Activated CD4-positive, alpha-beta T cell treated with anti-CD3 and anti-CD28 coated beads, Interleukin-2, amount 10 ng/mL, durations not matched to agents 24 days and 14 days (primary cell): ENCODE measurements around the gene ANKFY1. TPM values are rescaled to one million over a fixed set of nuclear protein-coding genes. Genes with fewer than 3 reads are reported as not detected.
"Not testable (repeated sequence)": the region's sequence is repeated elsewhere in the genome, so short reads cannot be mapped to it uniquely, and the experiment has no call there.

ENCODE experiments used
- DNase-seq: peaks from one replicate; pipeline ENCODE4 v3.0.0; 2022
- H3K27ac Mint-ChIP-seq: one replicate; pipeline ENCODE4 v1.8.0; 2022; ENCODE audit warnings: mild to moderate bottlenecking, mixed read lengths
- H3K27me3 Mint-ChIP-seq: one replicate; pipeline ENCODE4 v1.8.0; 2022; ENCODE audit warnings: mixed read lengths
- H3K36me3 Mint-ChIP-seq: one replicate; pipeline ENCODE4 v1.8.0; 2022; ENCODE audit warnings: low read depth, mild to moderate bottlenecking, mixed read lengths
- H3K4me1 Mint-ChIP-seq: one replicate; pipeline ENCODE4 v1.8.0; 2021; ENCODE audit warnings: mixed read lengths
- H3K4me3 Mint-ChIP-seq: one replicate; pipeline ENCODE4 v1.8.0; 2022; ENCODE audit warnings: mild to moderate bottlenecking, moderate library complexity, mixed read lengths
- H3K9me3 Mint-ChIP-seq: one replicate; pipeline ENCODE4 v1.8.0; 2021; ENCODE audit warnings: mixed read lengths
- intact Hi-C: fragments of 100-400 bp; cut with micrococcal nuclease; formaldehyde crosslinking; loops from one replicate; pipeline ENCODE4 v1.15.1; 2023
- total RNA-seq: library from RNA; stranded (reverse); gene quantifications from 2 replicates; pipeline ENCODE4 v1.2.3, GENCODE V29; 2022

Gene ANKFY1
- total RNA-seq, 1 donor from 2014 or later, result 53.1 TPM

DNA sequence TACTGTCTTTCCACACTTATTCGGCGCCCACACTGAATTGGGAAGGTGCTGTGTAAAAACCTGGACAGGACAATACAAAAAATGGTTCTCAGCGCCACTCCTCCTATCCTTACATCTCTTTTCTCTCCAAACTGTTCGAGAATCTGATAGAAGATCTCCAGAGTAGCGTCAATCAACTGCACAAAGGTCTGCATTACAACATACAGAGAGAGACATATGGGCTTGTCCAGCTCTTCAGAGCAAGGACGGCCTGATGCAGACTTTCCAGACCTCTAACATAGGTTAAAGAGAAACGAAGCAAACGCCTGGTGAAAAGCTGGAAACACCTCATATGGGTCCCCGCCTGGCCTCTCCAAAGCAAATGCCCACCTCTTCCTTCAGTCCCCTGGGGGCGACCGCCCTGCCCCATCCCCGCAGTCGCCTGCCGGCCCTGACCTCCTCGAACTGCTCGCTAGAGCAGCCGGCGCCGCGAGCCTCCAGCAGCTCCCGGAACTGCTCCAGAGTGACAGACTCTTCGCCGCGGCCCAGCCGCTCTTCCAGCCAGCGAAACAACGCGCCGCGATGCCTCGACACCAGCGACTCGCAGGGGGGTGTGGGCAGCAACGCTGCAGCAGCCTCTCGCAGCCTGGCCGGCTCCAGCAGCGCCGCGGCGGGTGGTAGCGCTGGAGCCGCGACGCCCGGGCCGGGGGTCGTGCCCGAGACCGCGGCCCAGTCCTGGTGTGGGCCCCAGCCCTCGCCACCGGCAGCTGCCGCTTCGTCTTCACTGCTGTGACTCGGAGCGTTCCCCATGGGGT lies 121.5 kb downstream of the ANKFY1 start:
- peaks cover 12% of the 10 kb centered on the region for H3K36me3 Mint-ChIP-seq
- no peaks in the 10 kb centered on the region for H3K9me3 Mint-ChIP-seq
- H3K4me1 Mint-ChIP-seq, result peaks cover 44% of the 10 kb centered on the region
- H3K27ac Mint-ChIP-seq, result peak overlapping the region; percentile 100
- H3K4me3 Mint-ChIP-seq, result peak overlapping the region; percentile 99
- intact Hi-C loops, result no loop called here
- H3K27me3 Mint-ChIP-seq, result no peaks in the 10 kb centered on the region
- DNase-seq, result no peak

DNA sequence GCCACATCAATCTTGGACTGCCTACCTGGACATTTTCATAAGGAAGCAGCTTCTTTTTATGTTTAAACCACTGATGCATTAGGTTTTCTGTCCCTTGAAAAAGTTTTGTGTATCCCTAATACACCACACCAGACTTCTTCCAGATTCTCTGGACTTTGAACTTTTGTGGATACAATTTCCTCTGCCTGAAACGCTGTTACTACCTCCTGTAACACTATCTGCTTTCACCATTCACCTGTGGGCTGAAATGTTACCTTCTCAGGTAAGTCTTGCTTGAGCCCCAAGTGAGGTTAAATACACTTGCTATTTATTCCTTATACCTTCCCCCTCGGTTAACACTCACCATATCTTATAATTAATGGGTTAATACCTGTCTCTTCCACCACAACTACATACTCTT lies 123.7 kb downstream of the ANKFY1 start:
- DNase-seq, result no peak
- no peak overlapping the region for H3K27ac Mint-ChIP-seq
- no peaks in the 10 kb centered on the region for H3K27me3 Mint-ChIP-seq
- intact Hi-C loops, result no loop called here
- peaks cover 41% of the 10 kb centered on the region for H3K4me1 Mint-ChIP-seq
- H3K36me3 Mint-ChIP-seq, result peaks cover 14% of the 10 kb centered on the region
- no peak overlapping the region for H3K4me3 Mint-ChIP-seq
- no peaks in the 10 kb centered on the region for H3K9me3 Mint-ChIP-seq

DNA sequence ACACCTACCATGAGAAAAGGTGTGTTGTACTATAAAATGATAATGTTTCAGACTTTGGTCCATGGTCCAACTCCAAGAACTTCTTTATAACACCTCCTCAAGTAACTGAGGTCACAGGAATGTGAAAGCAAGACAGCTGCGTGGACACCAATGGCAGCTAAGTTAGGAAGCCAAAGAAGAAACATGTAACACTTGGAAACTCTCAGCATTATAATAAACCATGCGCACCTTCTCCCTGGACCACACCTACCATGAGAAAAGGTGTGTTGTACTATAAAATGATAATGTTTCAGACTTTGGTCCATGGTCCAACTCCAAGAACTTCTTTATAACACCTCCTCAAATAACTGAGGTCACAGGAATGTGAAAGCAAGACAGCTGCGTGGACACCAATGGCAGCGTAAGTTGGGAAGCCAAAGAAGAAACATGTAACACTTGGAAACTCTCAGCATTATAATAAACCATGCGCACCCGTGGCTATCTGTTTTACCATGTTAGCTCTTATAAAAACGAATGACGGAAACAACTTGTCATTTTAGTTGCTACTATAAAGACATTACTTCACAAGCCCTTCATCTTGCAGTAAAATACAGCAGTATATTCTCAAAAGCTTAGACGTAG lies 124.8 kb downstream of the ANKFY1 start:
- H3K36me3 Mint-ChIP-seq, result peaks cover 17% of the 10 kb centered on the region
- intact Hi-C loops, H3K27me3 Mint-ChIP-seq, DNase-seq, H3K9me3 Mint-ChIP-seq, H3K27ac Mint-ChIP-seq, H3K4me3 Mint-ChIP-seq: not testable (repeated sequence)
- peaks cover 39% of the 10 kb centered on the region for H3K4me1 Mint-ChIP-seq

DNA sequence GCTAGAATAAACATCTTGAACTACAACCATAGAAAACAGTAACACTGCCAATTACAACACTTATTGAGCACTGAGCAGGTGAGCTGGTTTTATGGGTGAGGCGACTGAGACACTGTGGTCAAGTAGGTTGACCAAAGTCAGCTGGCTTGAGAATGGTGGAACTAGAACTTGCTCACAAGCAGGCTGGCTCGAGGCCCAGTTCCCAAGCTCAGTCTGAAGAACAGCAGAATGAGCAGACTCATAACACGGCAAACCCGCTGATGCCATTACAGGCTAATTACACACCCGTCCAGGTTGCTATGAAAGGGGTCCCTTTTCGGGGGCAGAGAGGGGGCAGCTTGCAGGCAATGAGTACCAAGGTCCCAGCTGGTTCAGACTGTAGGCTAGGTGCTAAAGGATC lies 127.4 kb downstream of the ANKFY1 start:
- no peaks in the 10 kb centered on the region for H3K27me3 Mint-ChIP-seq
- no peak overlapping the region for H3K4me3 Mint-ChIP-seq
- H3K27ac Mint-ChIP-seq, result no peak overlapping the region
- peaks cover 33% of the 10 kb centered on the region for H3K4me1 Mint-ChIP-seq
- peak; percentile 52 for DNase-seq
- peaks cover 16% of the 10 kb centered on the region for H3K36me3 Mint-ChIP-seq
- H3K9me3 Mint-ChIP-seq, result no peaks in the 10 kb centered on the region
- intact Hi-C loops, result no loop called here

DNA sequence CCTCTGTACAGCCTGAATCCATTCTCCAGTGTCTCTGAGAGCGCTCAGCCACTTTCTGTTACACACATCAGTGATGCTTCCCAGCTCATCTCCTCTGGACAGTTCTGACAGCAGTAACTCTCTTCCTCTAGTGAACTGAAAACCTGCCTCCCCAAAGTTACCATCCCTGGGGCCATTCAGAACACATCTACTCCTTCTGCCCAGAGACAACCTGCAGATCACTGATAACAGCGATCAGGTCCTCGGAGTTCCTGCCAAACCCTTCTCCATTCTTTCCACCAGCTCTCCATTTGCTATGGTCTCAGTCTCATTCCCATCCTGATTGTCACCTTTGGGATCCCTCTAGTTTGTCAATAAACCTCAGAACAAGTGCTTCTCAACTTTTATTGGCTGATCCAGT lies 128.3 kb downstream of the ANKFY1 start:
- intact Hi-C loops, result no loop called here

DNA sequence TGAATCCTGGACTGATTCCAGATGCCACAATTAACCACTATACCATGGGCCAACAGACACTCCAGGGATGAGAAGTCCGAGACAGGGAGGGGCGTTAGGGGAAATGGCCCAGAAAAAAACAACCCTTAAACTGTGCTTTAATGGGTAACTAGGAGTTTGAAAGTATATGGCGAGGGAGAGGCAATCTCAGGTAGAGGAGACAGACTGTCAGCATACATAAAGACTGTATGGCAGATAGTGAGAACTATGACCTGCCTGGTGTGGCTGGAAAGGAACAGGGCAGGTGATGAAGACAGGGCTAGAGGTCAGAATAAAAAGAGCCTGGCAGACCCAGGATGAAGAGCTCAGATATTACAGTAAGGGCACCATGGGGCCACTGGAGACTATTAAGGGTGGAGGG lies 129.1 kb downstream of the ANKFY1 start:
- intact Hi-C loops, result no loop called here
- no peaks in the 10 kb centered on the region for H3K27me3 Mint-ChIP-seq
- DNase-seq, result no peak
- H3K27ac Mint-ChIP-seq, result no peak overlapping the region
- H3K36me3 Mint-ChIP-seq, result peaks cover 19% of the 10 kb centered on the region
- H3K9me3 Mint-ChIP-seq, result no peaks in the 10 kb centered on the region
- H3K4me1 Mint-ChIP-seq, result peaks cover 28% of the 10 kb centered on the region
- H3K4me3 Mint-ChIP-seq, result no peak overlapping the region

More for the DNA sequence above, 128.3 kb downstream of the ANKFY1 start:
- Mint-ChIP-seq H3K36me3 (peaks cover 21% of the 10 kb centered on the region), H3K4me1 (peaks cover 32% of the 10 kb centered on the region), H3K9me3 (no peaks in the 10 kb centered on the region), H3K4me3 (no peak overlapping the region), H3K27ac (no peak overlapping the region), H3K27me3 (no peaks in the 10 kb centered on the region)
- peak; percentile 48 for DNase-seq

DNA sequence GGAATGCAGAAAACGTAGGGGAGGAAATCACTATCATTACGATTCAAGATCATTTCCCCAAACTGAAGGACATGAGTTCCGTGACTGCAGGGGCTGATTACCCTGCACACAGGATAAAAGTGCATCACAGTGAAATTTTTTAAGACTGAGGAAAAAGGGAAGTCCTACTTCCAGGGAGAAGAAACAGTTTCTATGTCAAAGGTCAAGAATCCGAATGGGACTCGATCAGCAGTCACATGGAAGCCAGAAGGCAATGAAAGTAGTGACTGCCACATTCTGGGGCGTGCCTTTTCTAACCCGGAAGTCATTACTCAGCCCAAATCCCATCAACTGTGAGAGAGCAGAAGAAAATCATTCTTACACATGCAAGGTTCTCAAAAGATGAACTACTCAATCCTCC lies 133.1 kb downstream of the ANKFY1 start:
- Mint-ChIP-seq H3K27me3 (no peaks in the 10 kb centered on the region), H3K9me3 (no peaks in the 10 kb centered on the region), H3K4me1 (peaks cover 19% of the 10 kb centered on the region), H3K36me3 (peaks cover 31% of the 10 kb centered on the region), H3K4me3 (no peak overlapping the region), H3K27ac (peak overlapping the region; percentile 6)
- intact Hi-C loops, result no loop called here
- DNase-seq, result no peak

DNA sequence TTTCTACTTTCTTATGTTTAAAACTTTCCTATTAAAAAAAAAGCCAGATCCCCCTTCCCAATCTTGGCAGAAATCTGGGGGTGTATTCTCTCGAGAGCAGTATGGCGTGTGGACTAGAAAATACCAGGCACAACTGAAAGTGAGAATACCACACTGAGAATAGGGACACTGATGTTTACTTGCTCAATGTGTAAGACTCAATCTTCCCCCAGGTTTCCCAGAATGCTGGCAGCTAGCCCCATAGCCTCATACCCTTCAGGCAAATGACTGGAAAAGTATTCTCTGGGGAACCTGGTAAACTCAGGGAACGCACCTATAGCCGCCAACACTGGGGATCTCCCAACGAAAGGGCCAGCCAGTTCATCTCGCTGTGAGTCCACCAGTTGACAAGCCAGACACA lies 136.2 kb downstream of the ANKFY1 start:
- Mint-ChIP-seq H3K27me3 (no peaks in the 10 kb centered on the region), H3K9me3 (no peaks in the 10 kb centered on the region), H3K4me3 (no peak overlapping the region), H3K36me3 (peaks cover 40% of the 10 kb centered on the region), H3K4me1 (peaks cover 14% of the 10 kb centered on the region), H3K27ac (no peak overlapping the region)
- intact Hi-C loops, result no loop called here
- no peak for DNase-seq

DNA sequence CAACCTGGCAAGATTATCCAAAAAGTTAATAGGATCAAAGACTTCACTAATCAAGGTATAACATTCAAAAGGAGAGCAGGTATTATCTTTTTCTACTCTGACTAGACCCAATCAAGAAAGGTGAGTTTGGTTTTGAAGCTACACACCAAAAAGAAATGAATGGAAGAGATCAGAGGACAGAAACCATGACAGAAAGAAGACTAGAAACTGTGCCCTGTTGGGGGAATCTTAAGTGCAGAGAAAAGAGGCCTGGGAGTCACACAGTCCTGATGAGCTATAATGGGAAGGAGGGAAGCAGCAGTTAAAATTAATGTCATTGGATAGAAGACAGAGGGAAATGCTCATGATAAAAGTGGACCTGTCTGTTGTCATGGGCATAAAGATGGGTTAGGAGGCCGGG lies 138.2 kb downstream of the ANKFY1 start:
- H3K36me3 Mint-ChIP-seq, result peaks cover 41% of the 10 kb centered on the region
- H3K27me3 Mint-ChIP-seq, result no peaks in the 10 kb centered on the region
- peaks cover 8% of the 10 kb centered on the region for H3K4me1 Mint-ChIP-seq
- H3K9me3 Mint-ChIP-seq, result no peaks in the 10 kb centered on the region
- H3K4me3 Mint-ChIP-seq, result no peak overlapping the region
- DNase-seq, result no peak
- peak overlapping the region; percentile 51 for H3K27ac Mint-ChIP-seq
- intact Hi-C loops, result no loop called here

DNA sequence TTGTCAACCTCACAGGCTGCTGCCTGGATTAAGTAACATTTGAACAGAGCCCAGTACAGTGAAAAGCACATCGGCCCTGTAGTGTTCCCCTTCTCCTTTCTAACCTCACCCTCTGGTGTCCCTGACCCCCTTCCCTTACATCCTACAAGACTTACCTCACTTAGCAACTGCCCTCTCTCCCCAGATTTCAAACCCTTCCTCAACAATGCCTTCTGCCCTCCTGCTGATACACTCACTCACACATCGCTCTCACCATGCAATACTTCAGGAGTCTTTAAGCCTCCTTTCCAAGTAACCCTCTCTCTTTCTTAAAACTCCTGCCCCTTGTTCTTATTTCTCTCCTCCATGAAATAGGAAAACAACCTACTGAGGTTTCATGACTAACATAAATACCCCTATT lies 138.8 kb downstream of the ANKFY1 start:
- no peak for DNase-seq
- peak overlapping the region; percentile 3 for H3K27ac Mint-ChIP-seq
- no peak overlapping the region for H3K4me3 Mint-ChIP-seq
- H3K9me3 Mint-ChIP-seq, result no peaks in the 10 kb centered on the region
- peaks cover 5% of the 10 kb centered on the region for H3K4me1 Mint-ChIP-seq
- H3K36me3 Mint-ChIP-seq, result peaks cover 38% of the 10 kb centered on the region
- no peaks in the 10 kb centered on the region for H3K27me3 Mint-ChIP-seq
- intact Hi-C loops, result no loop called here

DNA sequence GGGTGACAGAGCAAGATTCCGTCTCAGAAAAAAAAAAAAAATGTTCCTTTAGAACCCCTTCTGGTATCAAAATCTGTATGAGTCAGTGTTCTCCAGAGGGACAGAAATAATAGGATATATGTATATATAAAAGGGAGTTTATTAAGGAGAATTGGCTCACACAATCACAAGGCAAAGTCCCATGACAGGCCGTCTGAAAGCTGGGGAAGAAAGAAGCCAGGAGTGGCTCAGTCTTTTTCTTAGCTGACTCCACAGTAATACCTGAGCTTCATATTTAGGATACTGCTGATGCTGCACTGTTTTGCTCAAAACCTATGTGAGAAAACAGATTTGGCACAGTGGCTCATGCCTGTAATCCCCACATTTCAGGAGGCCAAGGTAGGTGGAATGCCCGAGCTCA lies 143.4 kb downstream of the ANKFY1 start:
- Mint-ChIP-seq H3K4me1 (no peaks in the 10 kb centered on the region), H3K27me3 (no peaks in the 10 kb centered on the region), H3K9me3 (no peaks in the 10 kb centered on the region), H3K36me3 (peaks cover 42% of the 10 kb centered on the region), H3K27ac (no peak overlapping the region), H3K4me3 (no peak overlapping the region)
- DNase-seq, result no peak
- intact Hi-C loops, result no loop called here

DNA sequence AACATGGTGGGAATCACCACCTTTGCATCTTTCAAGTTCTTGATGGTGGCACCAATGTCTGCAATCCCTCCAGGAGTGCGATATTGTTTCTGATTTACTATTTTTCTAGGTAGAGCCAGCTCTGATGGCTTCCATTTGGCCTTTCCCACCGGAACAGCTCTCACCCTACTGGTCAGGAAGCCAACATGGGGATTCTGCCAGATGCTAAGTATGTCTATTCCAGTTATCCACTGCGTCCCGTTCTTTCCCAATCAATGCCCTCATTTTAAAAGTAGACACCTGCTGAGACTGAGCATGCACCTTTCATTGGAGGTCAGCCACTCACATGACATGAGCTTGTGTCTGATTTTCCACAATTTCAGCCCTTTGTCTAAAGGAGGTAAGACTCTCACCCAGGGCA lies 144.5 kb downstream of the ANKFY1 start:
- no peaks in the 10 kb centered on the region for H3K9me3 Mint-ChIP-seq
- no peak overlapping the region for H3K27ac Mint-ChIP-seq
- peaks cover 44% of the 10 kb centered on the region for H3K36me3 Mint-ChIP-seq

DNA sequence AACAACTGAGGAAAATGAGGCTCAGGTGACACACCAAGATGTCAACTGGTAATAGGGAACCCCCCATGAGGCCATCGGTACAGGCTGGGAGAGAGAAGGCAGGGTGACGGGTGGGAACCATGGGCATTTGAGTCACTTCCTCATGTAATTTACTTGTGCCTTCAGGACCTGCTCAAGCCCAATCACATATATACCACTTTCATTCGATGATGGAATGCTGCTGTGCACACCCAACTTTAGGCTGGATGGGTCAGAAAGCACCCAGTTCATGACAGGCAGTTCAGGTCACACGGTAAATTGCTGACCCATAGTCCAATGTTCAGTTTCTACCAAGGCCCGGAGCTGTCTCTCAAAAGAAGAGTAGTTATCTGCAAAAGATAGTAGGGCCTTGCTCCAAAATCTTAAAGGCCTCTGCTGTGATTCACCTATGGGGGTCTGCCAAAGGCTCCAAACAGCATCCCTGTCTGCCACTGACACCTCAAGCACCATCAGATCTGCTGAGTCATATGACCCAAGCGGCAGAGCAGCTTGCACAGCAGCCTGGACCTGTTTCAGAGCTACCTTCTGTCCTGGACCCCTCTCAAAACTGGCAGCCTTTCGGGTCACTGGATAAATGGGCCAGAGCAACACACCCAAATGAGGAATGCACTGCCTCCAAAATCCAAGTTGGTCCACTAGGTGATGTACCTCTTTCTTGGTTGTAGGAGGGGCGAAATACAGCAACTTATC lies 145.6 kb downstream of the ANKFY1 start:
- intact Hi-C loops, result no loop called here
- Mint-ChIP-seq H3K9me3 (no peaks in the 10 kb centered on the region), H3K4me3 (no peak overlapping the region), H3K36me3 (peaks cover 39% of the 10 kb centered on the region), H3K27ac (no peak overlapping the region), H3K4me1 (no peaks in the 10 kb centered on the region), H3K27me3 (no peaks in the 10 kb centered on the region)
- DNase-seq, result no peak

More for the DNA sequence above, 144.5 kb downstream of the ANKFY1 start:
- Mint-ChIP-seq H3K27me3 (no peaks in the 10 kb centered on the region), H3K4me1 (no peaks in the 10 kb centered on the region), H3K4me3 (no peak overlapping the region)
- DNase-seq, result no peak
- intact Hi-C loops, result no loop called here

DNA sequence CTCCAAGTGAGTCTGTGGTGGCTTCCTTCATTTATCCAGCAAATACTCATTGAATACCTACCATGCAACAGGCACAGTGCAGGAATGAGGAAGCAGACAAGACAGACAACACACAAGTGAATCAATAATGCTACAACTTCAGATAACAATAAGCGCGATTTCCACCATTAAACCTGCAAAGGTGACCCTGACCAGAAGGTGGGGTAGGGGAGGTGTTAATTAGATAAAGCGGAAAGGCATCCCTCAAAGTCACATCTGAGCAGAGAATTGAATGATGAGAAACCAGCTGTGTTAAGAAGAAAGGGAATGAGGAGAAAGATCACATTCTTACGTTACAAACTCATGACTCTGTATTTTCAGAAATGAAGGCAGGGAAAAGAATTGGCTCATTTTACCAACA lies 147.3 kb downstream of the ANKFY1 start:
- Mint-ChIP-seq H3K27me3 (no peaks in the 10 kb centered on the region), H3K4me3 (no peak overlapping the region), H3K4me1 (no peaks in the 10 kb centered on the region), H3K27ac (no peak overlapping the region), H3K36me3 (peaks cover 42% of the 10 kb centered on the region), H3K9me3 (no peaks in the 10 kb centered on the region)
- no peak for DNase-seq
- intact Hi-C loops, result no loop called here
